ENCODE measurements around the gene NINL. TPM values are rescaled to one million over a fixed set of nuclear protein-coding genes. Genes with fewer than 3 reads are reported as not detected.
"Not testable (repeated sequence)": the region's sequence is repeated elsewhere in the genome, so short reads cannot be mapped to it uniquely, and the experiment has no call there.

NINL gene
- total and polyA plus RNA-seq, 2 experiments from 2014 or later, result 23.2 to 24.5 TPM

DNA sequence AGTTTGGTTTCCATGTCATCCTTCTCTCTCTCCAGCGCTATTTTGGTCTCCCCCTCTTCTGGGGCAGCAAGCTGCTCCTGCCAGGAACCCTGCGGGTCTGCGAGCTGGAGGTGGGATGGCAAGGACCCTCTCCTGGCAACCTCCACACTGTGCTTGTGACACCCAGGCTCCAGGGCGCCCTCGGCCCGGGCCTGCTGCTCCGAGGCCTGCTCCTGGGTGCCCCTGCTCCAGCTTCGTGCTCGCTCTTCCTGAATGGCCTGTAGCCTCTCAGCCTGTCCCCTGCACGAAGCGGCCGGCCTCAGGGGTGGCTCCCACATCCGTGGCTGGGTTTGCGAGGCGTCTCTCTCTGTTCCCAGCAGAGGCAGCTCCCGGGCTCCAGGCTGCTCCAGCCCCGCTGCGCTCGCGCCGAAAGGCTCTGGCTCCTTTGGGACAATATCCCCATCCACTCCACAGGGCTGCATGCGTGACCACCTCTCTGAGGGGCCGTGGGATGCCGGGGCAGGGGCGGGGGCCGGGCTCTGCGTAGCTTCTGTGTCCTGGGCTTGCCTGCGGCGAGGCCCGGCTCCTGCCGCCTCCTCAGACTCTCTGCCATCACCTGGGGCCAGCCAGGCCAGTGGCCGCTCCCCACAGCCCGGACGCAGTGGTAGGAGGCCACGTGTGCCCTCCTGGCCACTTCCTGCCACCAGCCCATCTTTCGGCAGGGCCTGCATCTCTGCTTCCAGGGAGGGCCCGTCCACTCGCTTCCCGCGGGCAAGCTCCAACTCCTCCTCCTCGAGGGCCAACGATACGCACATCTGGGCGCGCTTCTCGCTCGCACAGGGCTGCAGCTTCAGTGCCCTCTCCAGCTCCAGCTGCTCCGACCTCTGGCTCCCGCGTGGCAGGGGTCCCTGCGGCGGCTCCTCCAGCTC, 109.0 kb downstream of the NINL start:
- Histone ChIP-seq H3K4me2 (no peak overlapping the region), H3K79me2 (peaks cover 8% of the 10 kb centered on the region), H3K36me3 (replicated peaks; ENCODE audit: insufficient read depth, low read depth) (no peaks in the 10 kb centered on the region), H3K9me2 (replicated peaks; ENCODE audit: insufficient read depth) (no peaks in the 10 kb centered on the region), H4K20me1 (ENCODE audit: insufficient read depth, poor library complexity, severe bottlenecking) (no peaks in the 10 kb centered on the region), H3K27me3 (no peaks in the 10 kb centered on the region), H2AFZ (no peak overlapping the region), H3K4me3 (no peak overlapping the region), H3K27ac (no peak overlapping the region), H3K4me1 (ENCODE audit: insufficient read depth) (no peaks in the 10 kb centered on the region), H3K9me3 (ENCODE audit: low read depth) (no peaks in the 10 kb centered on the region)
- 95% methylated on average over 40 of the region's 52 CpGs for WGBS (ENCODE audit: low lambda C conversion rate, missing lambda C conversion rate)
- TF ChIP-seq EZH2phosphoT487 (IDR thresholded peaks at IDR 0.05; ENCODE audit: low read depth, severe bottlenecking, unreplicated experiment) (no peak), CTCF (IDR thresholded peaks at IDR 0.05; ENCODE audit: poor library complexity) (no peak), EZH2 (IDR thresholded peaks at IDR 0.05; ENCODE audit: borderline replicate concordance) (no peak)
- no peak for DNase-seq (ENCODE audit: low spot score)

GRCh38 chr20:25473297-25473696, 112.0 kb downstream of the NINL start:
- H4K20me1 ChIP-seq (ENCODE audit: insufficient read depth, poor library complexity, severe bottlenecking); H3K4me1 ChIP-seq (ENCODE audit: insufficient read depth); H3K9me2 ChIP-seq (replicated peaks; ENCODE audit: insufficient read depth); H3K9me3 ChIP-seq (ENCODE audit: low read depth); H3K4me3 ChIP-seq; H3K4me2 ChIP-seq; H3K27ac ChIP-seq; H3K36me3 ChIP-seq (replicated peaks; ENCODE audit: insufficient read depth, low read depth); H2AFZ ChIP-seq; H3K79me2 ChIP-seq; DNase-seq (ENCODE audit: low spot score); H3K27me3 ChIP-seq: not testable (repeated sequence)
- 90% methylated on average over 2 of the region's 2 CpGs for WGBS (ENCODE audit: low lambda C conversion rate, missing lambda C conversion rate)

DNA sequence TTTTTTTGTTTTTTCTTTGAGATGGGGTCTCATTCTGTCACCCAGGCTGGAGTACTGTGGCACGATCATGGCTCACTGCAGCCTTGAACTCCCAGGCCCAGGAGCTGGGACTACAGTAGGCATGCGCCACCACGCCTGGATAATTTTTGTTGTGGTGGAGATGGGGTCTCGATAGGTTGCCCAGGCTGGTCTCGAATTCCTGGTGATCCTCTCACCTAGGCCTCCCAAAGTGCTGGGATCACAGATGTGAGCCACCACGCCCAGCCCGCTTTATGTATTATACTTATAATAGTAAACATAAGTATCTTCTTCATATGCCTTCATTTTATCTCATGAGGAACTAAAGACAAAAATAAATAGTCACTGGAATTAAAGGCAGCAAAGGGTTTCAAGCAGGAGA, 114.3 kb downstream of the NINL start:
- WGBS (ENCODE audit: low lambda C conversion rate, missing lambda C conversion rate), result 97% methylated on average over 7 of the region's 7 CpGs
- Histone ChIP-seq H3K9me2 (replicated peaks; ENCODE audit: insufficient read depth) (no peaks in the 10 kb centered on the region), H3K36me3 (replicated peaks; ENCODE audit: insufficient read depth, low read depth) (no peaks in the 10 kb centered on the region), H3K27ac (no peak overlapping the region), H4K20me1 (ENCODE audit: insufficient read depth, poor library complexity, severe bottlenecking) (no peaks in the 10 kb centered on the region), H2AFZ (no peak overlapping the region), H3K27me3 (no peaks in the 10 kb centered on the region), H3K9me3 (ENCODE audit: low read depth) (no peaks in the 10 kb centered on the region), H3K79me2 (peaks cover 8% of the 10 kb centered on the region), H3K4me1 (ENCODE audit: insufficient read depth) (no peaks in the 10 kb centered on the region), H3K4me3 (no peak overlapping the region), H3K4me2 (no peak overlapping the region)
- TF ChIP-seq EZH2 (IDR thresholded peaks at IDR 0.05; ENCODE audit: borderline replicate concordance) (no peak), EZH2phosphoT487 (IDR thresholded peaks at IDR 0.05; ENCODE audit: low read depth, severe bottlenecking, unreplicated experiment) (no peak), CTCF (IDR thresholded peaks at IDR 0.05; ENCODE audit: poor library complexity) (no peak)
- DNase-seq (ENCODE audit: low spot score), result no peak

DNA sequence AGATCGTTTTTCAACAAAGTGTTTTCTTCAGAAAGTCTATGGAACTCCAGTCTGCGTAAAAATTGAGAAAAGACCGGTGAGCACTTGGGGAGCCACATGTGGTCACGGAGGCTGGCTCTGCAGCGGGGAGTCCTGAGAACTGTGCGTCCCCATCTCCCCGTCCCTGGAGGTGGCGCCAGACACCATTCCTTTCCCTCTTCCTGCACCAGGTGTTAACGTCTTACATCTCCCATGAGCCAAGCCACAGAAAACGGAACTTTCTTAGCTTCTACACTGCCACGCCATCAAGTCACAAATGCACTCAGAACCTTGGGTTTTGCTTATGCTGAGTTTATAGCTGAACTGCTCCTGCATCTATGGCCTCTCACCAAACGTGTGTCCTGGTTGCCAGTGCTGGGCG, 115.3 kb downstream of the NINL start:
- DNase-seq (ENCODE audit: low spot score), result peak; percentile 45
- Histone ChIP-seq H3K27ac (no peak overlapping the region), H3K9me3 (ENCODE audit: low read depth) (no peaks in the 10 kb centered on the region), H3K27me3 (no peaks in the 10 kb centered on the region), H3K4me1 (ENCODE audit: insufficient read depth) (no peaks in the 10 kb centered on the region), H3K36me3 (replicated peaks; ENCODE audit: insufficient read depth, low read depth) (no peaks in the 10 kb centered on the region), H3K4me3 (no peak overlapping the region), H3K9me2 (replicated peaks; ENCODE audit: insufficient read depth) (no peaks in the 10 kb centered on the region), H4K20me1 (ENCODE audit: insufficient read depth, poor library complexity, severe bottlenecking) (no peaks in the 10 kb centered on the region), H2AFZ (no peak overlapping the region), H3K79me2 (peaks cover 8% of the 10 kb centered on the region), H3K4me2 (no peak overlapping the region)
- TF ChIP-seq EZH2 (IDR thresholded peaks at IDR 0.05; ENCODE audit: borderline replicate concordance), result no peak
- TF ChIP-seq CTCF (IDR thresholded peaks at IDR 0.05; ENCODE audit: poor library complexity), result peak; percentile 50
- no peak for TF ChIP-seq EZH2phosphoT487 (IDR thresholded peaks at IDR 0.05; ENCODE audit: low read depth, severe bottlenecking, unreplicated experiment)
- WGBS (ENCODE audit: low lambda C conversion rate, missing lambda C conversion rate), result 78% methylated on average over 13 of the region's 13 CpGs
